ENCODE results near the gene REEP3.
"Not testable (repeated sequence)": the region's sequence is repeated elsewhere in the genome, so short reads cannot be mapped to it uniquely, and the experiment has no call there.

Gene REEP3

DNA sequence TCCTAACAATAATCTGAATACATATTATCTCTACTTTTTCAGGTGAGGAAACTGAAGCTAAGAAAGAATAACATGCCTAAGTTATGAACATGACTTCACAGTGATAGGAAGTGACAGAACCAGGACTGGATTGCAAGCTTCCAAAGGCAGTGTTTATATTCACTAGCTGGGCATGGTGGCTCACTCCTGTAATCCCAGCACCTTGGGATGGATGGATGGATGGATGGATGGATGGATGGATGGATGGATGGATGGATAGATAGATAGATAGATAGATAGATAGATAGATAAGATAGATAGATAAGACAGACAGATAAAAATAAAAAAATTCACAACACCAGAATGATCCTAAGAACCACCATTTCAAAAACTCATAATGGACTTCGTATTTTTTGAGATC lies 37.2 kb upstream of the REEP3 start:
- no peak for DNase-seq (ENCODE audit: low read depth)
- no peak overlapping the region for H3K4me3 ChIP-seq (ENCODE audit: low read depth, low read length)
- TF ChIP-seq, protein P1, sequence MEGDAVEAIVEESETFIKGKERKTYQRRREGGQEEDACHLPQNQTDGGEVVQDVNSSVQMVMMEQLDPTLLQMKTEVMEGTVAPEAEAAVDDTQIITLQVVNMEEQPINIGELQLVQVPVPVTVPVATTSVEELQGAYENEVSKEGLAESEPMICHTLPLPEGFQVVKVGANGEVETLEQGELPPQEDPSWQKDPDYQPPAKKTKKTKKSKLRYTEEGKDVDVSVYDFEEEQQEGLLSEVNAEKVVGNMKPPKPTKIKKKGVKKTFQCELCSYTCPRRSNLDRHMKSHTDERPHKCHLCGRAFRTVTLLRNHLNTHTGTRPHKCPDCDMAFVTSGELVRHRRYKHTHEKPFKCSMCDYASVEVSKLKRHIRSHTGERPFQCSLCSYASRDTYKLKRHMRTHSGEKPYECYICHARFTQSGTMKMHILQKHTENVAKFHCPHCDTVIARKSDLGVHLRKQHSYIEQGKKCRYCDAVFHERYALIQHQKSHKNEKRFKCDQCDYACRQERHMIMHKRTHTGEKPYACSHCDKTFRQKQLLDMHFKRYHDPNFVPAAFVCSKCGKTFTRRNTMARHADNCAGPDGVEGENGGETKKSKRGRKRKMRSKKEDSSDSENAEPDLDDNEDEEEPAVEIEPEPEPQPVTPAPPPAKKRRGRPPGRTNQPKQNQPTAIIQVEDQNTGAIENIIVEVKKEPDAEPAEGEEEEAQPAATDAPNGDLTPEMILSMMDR (IDR thresholded peaks at IDR 0.05; ENCODE audit: low read depth, low read length, missing control alignments): no peak

DNA sequence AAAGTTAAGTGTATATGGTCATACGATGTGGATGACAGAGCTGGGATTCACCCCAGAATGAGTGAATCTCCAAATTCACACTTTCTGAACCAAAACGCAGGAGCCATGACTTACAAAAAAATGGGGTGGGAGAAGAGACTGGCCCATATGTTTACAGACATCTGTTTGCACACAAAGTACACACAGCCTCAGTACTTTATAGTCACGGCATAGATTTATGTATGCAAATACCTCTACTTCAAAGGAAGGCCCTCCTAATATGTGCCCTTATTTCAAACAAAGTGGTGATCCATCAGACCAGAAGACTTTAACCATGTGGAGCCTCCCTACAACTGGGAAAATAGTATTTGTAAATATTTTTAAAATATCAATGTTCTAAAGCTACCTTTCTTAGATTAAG lies 33.2 kb upstream of the REEP3 start:
- H3K4me3 ChIP-seq (ENCODE audit: low read depth, low read length): no peak overlapping the region
- DNase-seq (ENCODE audit: low read depth): no peak
- TF ChIP-seq, protein P1 (IDR thresholded peaks at IDR 0.05; ENCODE audit: low read depth, low read length, missing control alignments): no peak

GRCh38 chr10:63489838-63490237 lies 31.4 kb upstream of the REEP3 start:
- TF ChIP-seq, protein P1 (IDR thresholded peaks at IDR 0.05; ENCODE audit: low read depth, low read length, missing control alignments): no peak
- no peak overlapping the region for H3K4me3 ChIP-seq (ENCODE audit: low read depth, low read length)
- DNase-seq (ENCODE audit: low read depth): no peak

GRCh38 chr10:63491588-63492316 lies 29.4 kb upstream of the REEP3 start:
- no peak overlapping the region for H3K4me3 ChIP-seq (ENCODE audit: low read depth, low read length)
- DNase-seq (ENCODE audit: low read depth): no peak
- TF ChIP-seq, protein P1 (IDR thresholded peaks at IDR 0.05; ENCODE audit: low read depth, low read length, missing control alignments): no peak

DNA sequence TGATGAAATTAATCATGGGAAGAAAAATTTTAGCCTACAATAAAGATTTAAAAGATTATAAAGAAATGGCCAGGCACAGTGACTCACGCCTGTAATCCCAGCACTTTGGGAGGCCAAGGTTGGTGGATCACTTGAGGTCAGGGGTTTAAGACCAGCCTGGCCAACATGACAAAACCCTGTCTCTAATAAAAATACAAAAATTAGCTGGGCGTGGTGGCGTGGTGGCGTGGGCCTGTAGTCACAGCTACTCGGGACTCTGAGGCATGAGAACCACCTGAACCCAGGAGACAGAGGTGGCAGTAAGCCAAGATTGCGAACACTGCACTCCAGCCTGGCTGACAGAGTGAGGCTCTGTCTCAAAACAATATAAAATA lies 28.9 kb upstream of the REEP3 start:
- not testable (repeated sequence) for DNase-seq (ENCODE audit: low read depth); H3K4me3 ChIP-seq (ENCODE audit: low read depth, low read length)

- no peak overlapping the region for H3K4me3 ChIP-seq (ENCODE audit: low read depth, low read length)
- DNase-seq (ENCODE audit: low read depth): no peak
- TF ChIP-seq, protein P1 (IDR thresholded peaks at IDR 0.05; ENCODE audit: low read depth, low read length, missing control alignments): no peak
Measured at GRCh38 chr10:63493004-63493403, 28.2 kb upstream of the REEP3 start.

DNA sequence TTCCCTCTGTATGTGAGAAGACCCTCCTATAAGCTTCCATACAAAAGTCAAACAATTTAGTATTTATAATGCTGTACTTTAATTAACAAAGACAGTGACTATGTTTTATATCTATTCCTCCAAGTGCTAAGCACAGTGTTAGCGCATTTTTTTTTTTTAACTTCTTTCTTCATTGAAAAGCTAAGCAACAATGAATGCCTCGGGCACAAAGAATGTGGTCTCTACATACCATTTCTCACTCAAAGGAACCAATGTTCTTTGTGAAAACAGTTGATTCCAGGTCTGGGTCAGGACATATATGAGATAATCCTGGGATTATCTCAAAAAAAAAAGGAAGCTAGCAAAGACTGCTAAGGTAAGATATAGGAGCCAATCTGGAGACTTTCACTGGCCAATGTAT lies 26.2 kb upstream of the REEP3 start:
- no peak overlapping the region for H3K4me3 ChIP-seq (ENCODE audit: low read depth, low read length)
- DNase-seq (ENCODE audit: low read depth): no peak
- TF ChIP-seq, protein P1 (IDR thresholded peaks at IDR 0.05; ENCODE audit: low read depth, low read length, missing control alignments): no peak

All from GM12864 (cell line).